Tibial nerve (tissue), 4 donors: ENCODE measurements around the gene HECW1. TPM values are rescaled to one million over a fixed set of nuclear protein-coding genes. Genes with fewer than 3 reads are reported as not detected.

Experiments used
- DNase-seq, 2 donors: peaks; one replicate each; pipeline ENCODE4 v3.0.0-alpha.2; 2019; ENCODE audit warnings: low spot score in 2 of 2
- H3K27ac ChIP-seq, 4 donors: fragments of 200-600 bp; sonication (generic) in 3 of 4; one replicate each; pipeline ENCODE4 v1.5.1; 2017 to 2019; ENCODE audit warnings: mild to moderate bottlenecking in 1 of 4
- H3K27me3 ChIP-seq, 2 donors: fragments of 200-600 bp; sonication (generic) in 1 of 2; one replicate each; pipeline versions ENCODE4 v1.5.1 to v1.6.0; 2017 to 2019
- H3K36me3 ChIP-seq, 3 donors: fragments of 200-600 bp; sonication (generic); one replicate each; pipeline ENCODE4 v1.5.1; 2018 to 2019
- H3K4me1 ChIP-seq, 4 donors: fragments of 200-600 bp; sonication (generic) in 3 of 4; one replicate each; pipeline ENCODE4 v1.5.1; 2017 to 2019
- H3K4me3 ChIP-seq, 4 donors: fragments of 200-600 bp; sonication (generic) in 3 of 4; one replicate each; pipeline ENCODE4 v1.5.1; 2017 to 2019; ENCODE audit warnings: mild to moderate bottlenecking in 1 of 4, moderate library complexity in 1 of 4
- H3K9me3 ChIP-seq, 4 donors: fragments of 200-600 bp; sonication (generic) in 3 of 4; one replicate each; pipeline ENCODE4 v1.5.1; 2017 to 2019
- CTCF ChIP-seq, 5 experiments: fragments of 200-600 bp in 3 of 5; fragments of 450-650 bp in 2 of 5; sonication (generic) in 3 of 5; IDR thresholded peaks; one replicate each; pipeline ENCODE4 v1.5.1; 2016 to 2019; ENCODE audit warnings: antibody characterized with exemption in 5 of 5, mild to moderate bottlenecking in 3 of 5, moderate library complexity in 2 of 5
- EP300 ChIP-seq, 2 donors: sonication (generic); formaldehyde crosslinking; IDR thresholded peaks; one replicate each; pipeline ENCODE4 v1.6.1; 2017; ENCODE audit warnings: antibody characterized with exemption in 2 of 2, mild to moderate bottlenecking in 1 of 2
- POLR2A ChIP-seq, 2 donors: fragments of 450-650 bp; IDR thresholded peaks; one replicate each; pipeline ENCODE4 v1.6.1; 2017; ENCODE audit warnings: antibody characterized with exemption in 2 of 2, mild to moderate bottlenecking in 2 of 2, moderate library complexity in 2 of 2
- WGBS, 2 donors: methylation state at CpG; one replicate each; pipeline ENCODE4 v1.1.5; 2018; 5-methylcytosine and 5-hydroxymethylcytosine counted together
- total RNA-seq, 4 donors: library from RNA; depleted of rRNA; stranded (reverse); fragments of >200 nt; gene quantifications; one replicate each; pipeline ENCODE4 v1.1.0, GENCODE V29; 2016

HECW1 gene
- total RNA-seq, 4 donors from 2014 or later: 3.6 to 10.9 (median 6.5) TPM

GRCh38 chr7:43085017-43085416 is 27.4 kb upstream of the HECW1 start:
- 79 to 81% methylated on average over 2 of the region's 2 CpGs for WGBS, 2 donors
- H3K9me3 ChIP-seq: peaks cover 0 to 4% (median 0%) of the 10 kb centered on the region in 4 donors
- no peak for TF ChIP-seq POLR2A (IDR thresholded peaks at IDR 0.05)
- TF ChIP-seq EP300 (IDR thresholded peaks at IDR 0.05): no peak
- no peak for TF ChIP-seq CTCF (IDR thresholded peaks at IDR 0.05)
- H3K27me3 ChIP-seq: no peaks in the 10 kb centered on the region
- H3K27ac ChIP-seq: no peak overlapping the region
- no peak for DNase-seq
- H3K4me3 ChIP-seq: no peak overlapping the region
- no peaks in the 10 kb centered on the region for H3K36me3 ChIP-seq
- H3K4me1 ChIP-seq: no peaks in the 10 kb centered on the region

GRCh38 chr7:43085992-43086391 is 26.5 kb upstream of the HECW1 start:
- no peak for DNase-seq
- no peaks in the 10 kb centered on the region for H3K27me3 ChIP-seq
- H3K4me3 ChIP-seq: no peak overlapping the region
- H3K4me1 ChIP-seq: no peaks in the 10 kb centered on the region
- peaks cover 0 to 4% (median 0%) of the 10 kb centered on the region in 4 donors for H3K9me3 ChIP-seq
- no peak for TF ChIP-seq CTCF (IDR thresholded peaks at IDR 0.05)
- no peak for TF ChIP-seq EP300 (IDR thresholded peaks at IDR 0.05)
- TF ChIP-seq POLR2A (IDR thresholded peaks at IDR 0.05): no peak
- no peak overlapping the region for H3K27ac ChIP-seq
- H3K36me3 ChIP-seq: no peaks in the 10 kb centered on the region
- 77 to 90% methylated on average over 1 of the region's 1 CpG for WGBS, 2 donors

- TF ChIP-seq EP300 (IDR thresholded peaks at IDR 0.05) (no peak), POLR2A (IDR thresholded peaks at IDR 0.05) (no peak)
- Histone ChIP-seq H3K36me3 (no peaks in the 10 kb centered on the region), H3K27ac (no peak overlapping the region), H3K4me3 (no peak overlapping the region), H3K27me3 (no peaks in the 10 kb centered on the region), H3K4me1 (no peaks in the 10 kb centered on the region), H3K9me3 (peaks cover 0 to 4% (median 0%) of the 10 kb centered on the region in 4 donors)
- DNase-seq: no peak
- 60 to 71% methylated on average over 1 of the region's 1 CpG for WGBS, 2 donors
Measured at GRCh38 chr7:43092819-43093218, 19.6 kb upstream of the HECW1 start.

GRCh38 chr7:43096875-43097274 is 15.6 kb upstream of the HECW1 start:
- Histone ChIP-seq H3K27me3 (no peaks in the 10 kb centered on the region), H3K36me3 (no peaks in the 10 kb centered on the region), H3K4me1 (no peaks in the 10 kb centered on the region), H3K9me3 (no peaks in the 10 kb centered on the region), H3K27ac (no peak overlapping the region), H3K4me3 (no peak overlapping the region)
- no peak for DNase-seq
- 61 to 64% methylated on average over 4 of the region's 4 CpGs for WGBS, 2 donors
- TF ChIP-seq EP300 (IDR thresholded peaks at IDR 0.05): no peak
- TF ChIP-seq CTCF (IDR thresholded peaks at IDR 0.05): no peak
- TF ChIP-seq POLR2A (IDR thresholded peaks at IDR 0.05): no peak

- no peaks in the 10 kb centered on the region for H3K36me3 ChIP-seq
- DNase-seq: no peak
- H3K4me1 ChIP-seq: no peaks in the 10 kb centered on the region
- WGBS, 2 donors: 48 to 62% methylated on average over 6 of the region's 6 CpGs
- no peak overlapping the region for H3K27ac ChIP-seq
- no peak overlapping the region for H3K4me3 ChIP-seq
- H3K27me3 ChIP-seq: no peaks in the 10 kb centered on the region
- TF ChIP-seq CTCF (IDR thresholded peaks at IDR 0.05) (no peak), POLR2A (IDR thresholded peaks at IDR 0.05) (no peak), EP300 (IDR thresholded peaks at IDR 0.05) (no peak)
- no peaks in the 10 kb centered on the region for H3K9me3 ChIP-seq
Measured at GRCh38 chr7:43099750-43100149, 12.7 kb upstream of the HECW1 start.
